Kidney capillary endothelial cell (primary cell): ENCODE data around the gene PGBD5.

Experiments
- DNase-seq: peaks from one replicate; pipeline ENCODE4 v3.0.0-alpha.2; 2018; ENCODE audit warnings: low spot score

Gene PGBD5

GRCh38 chr1:230278871-230279582 is 147.1 kb downstream of the PGBD5 start:
- no peak for DNase-seq

- no peak for DNase-seq
Observed at GRCh38 chr1:230278376-230278775, 147.8 kb downstream of the PGBD5 start.

DNA sequence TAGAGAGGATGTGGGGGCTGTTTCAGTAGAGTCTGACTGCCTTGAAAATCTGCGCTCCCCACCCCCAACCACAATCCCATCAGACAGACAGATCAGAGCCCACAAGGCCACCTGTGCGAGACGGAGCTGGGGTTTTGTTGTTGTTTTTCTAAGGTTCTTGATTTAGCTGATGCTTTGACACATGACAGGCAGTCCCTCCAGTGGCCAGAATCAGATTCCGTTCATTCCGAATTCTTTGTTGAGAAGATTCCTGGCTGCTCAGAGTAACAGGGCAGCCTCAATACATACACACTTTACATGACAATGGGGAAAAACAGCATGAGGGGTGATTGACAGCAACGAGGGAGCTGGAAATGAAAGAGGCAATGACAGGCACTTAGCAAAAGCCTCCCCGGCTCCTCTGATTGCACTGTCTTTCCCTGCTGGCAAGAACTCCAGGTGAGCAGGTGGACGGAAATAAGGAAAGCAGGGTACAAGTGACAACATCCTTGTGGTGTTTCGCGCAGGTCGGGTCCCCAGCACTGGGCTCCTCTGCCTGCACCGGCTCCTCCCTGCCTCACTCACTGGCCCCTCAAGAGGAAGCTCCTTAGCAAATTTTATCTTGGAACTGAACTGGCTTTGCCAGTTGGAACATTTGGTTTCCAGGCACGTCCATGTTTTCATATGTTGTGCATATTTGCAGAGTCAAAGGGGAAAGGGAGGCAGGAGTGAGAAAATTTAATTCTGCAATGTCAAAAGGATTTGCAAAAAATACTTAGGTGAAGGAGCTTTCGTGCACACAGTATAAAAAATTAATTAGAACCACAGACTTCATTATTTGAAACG is 148.7 kb downstream of the PGBD5 start:
- no peak for DNase-seq

- DNase-seq: no peak
Observed at GRCh38 chr1:230276401-230276800, 149.7 kb downstream of the PGBD5 start.

GRCh38 chr1:230274254-230274653 is 151.9 kb downstream of the PGBD5 start:
- DNase-seq: no peak

- no peak for DNase-seq
Observed at GRCh38 chr1:230273141-230273710, 152.9 kb downstream of the PGBD5 start.

- DNase-seq: no peak
Observed at GRCh38 chr1:230272557-230272956, 153.6 kb downstream of the PGBD5 start.

GRCh38 chr1:230271300-230272035 is 154.7 kb downstream of the PGBD5 start:
- DNase-seq: no peak

- peak; percentile 42 for DNase-seq
Observed at GRCh38 chr1:230270559-230271281, 155.4 kb downstream of the PGBD5 start.

- DNase-seq: no peak
Observed at GRCh38 chr1:230270185-230270558, 156.0 kb downstream of the PGBD5 start.

- peak; percentile 52 for DNase-seq
Observed at GRCh38 chr1:230268371-230269170, 157.6 kb downstream of the PGBD5 start.

GRCh38 chr1:230267338-230268065 is 158.6 kb downstream of the PGBD5 start:
- DNase-seq: no peak

- no peak for DNase-seq
Observed at GRCh38 chr1:230266456-230266855, 159.7 kb downstream of the PGBD5 start.

DNA sequence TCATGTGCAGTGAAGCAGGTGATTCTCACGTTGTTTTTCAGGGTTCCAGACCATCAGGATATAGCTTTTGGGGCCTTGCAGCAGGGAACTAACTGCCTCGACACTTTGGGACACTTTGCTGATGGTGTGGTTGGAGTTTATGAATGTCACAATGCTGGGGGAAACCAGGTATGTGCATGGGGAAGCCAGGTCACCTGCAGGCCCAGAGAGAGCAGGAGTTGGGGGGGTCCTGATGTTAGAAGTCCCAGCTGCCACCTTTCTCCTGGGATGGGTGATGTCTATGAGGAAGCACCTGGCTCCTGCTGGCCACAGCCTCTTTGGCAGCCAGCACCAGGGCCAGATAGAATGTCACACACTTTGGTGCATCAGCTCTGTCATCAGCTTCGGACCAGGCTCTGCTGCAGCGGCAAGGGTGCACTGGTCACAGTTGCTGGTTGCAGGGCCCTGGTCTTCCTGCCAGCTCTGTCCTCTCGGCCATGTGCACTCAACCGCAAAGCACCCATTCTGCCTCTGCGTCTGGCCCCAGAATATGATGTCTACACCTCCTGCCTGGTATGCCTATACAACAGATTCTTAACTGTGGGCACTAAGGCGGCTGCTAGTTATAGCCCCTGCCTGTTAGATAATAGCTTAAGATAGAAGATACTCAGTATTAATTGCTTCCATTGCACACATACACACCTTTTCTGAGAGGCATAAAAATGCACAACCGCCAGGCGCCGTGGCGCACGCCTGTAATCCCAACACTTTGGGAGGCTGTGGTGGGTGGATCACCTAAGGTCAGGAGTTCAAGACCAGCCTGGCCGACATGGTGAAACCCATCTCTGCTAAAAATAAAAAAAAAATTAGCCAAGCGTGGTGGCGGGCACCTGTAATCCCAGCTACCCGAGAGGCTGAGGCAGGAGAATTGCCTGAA is 160.7 kb downstream of the PGBD5 start:
- no peak for DNase-seq
